GM12878 (cell line): ENCODE measurements around the gene STARD3.

Source experiments
- CHD2 ChIP-seq: IDR thresholded peaks from 2 replicates; pipeline ENCODE4 v1.6.1; 2011; ENCODE audit warnings: low read depth, low read length, improper control_type of control experiment, borderline replicate concordance
- EGR1 ChIP-seq, 2 experiments: IDR thresholded peaks; 1 replicate in 1 of 2; 2 replicates in 1 of 2; pipeline ENCODE4 v1.6.1; 2011 to 2012; ENCODE audit warnings: low read depth in 2 of 2, low read length in 2 of 2, borderline replicate concordance in 1 of 2, mild to moderate bottlenecking in 1 of 2, moderate library complexity in 1 of 2
- HCFC1 ChIP-seq: fragments of 150-350 bp; IDR thresholded peaks from 2 replicates; pipeline ENCODE4 v1.6.1; 2014; ENCODE audit warnings: low read length
- MXI1 ChIP-seq: fragments of 150-350 bp; IDR thresholded peaks from 2 replicates; pipeline ENCODE4 v1.6.1; 2011; ENCODE audit warnings: low read depth, mild to moderate bottlenecking, inconsistent platforms, low read length, improper control_type of control experiment
- NFXL1 ChIP-seq: fragments of 450-650 bp; IDR thresholded peaks from 2 replicates; pipeline ENCODE4 v1.6.1; 2017; ENCODE audit warnings: antibody characterized with exemption, mild to moderate bottlenecking, borderline replicate concordance
- SREBF2 ChIP-seq: IDR thresholded peaks from 2 replicates; pipeline ENCODE4 v1.6.1; 2012; ENCODE audit warnings: mild to moderate bottlenecking, low read length
- TF ChIP-seq, protein P1 (sequence below), 3 experiments: IDR thresholded peaks in 2 of 3; conservative IDR thresholded peaks in 1 of 3; 2 replicates each; pipeline ENCODE4 v1.5.1; 2011; ENCODE audit warnings: low read depth in 3 of 3, low read length in 3 of 3, mild to moderate bottlenecking in 3 of 3, control low read depth in 2 of 3, moderate library complexity in 2 of 3, inconsistent platforms in 1 of 3, mixed read lengths in 1 of 3; ENCODE audit not compliant: control insufficient read depth in 2 of 3, insufficient read depth in 1 of 3; ENCODE audit errors: extremely low read depth in 1 of 3
- TF ChIP-seq, protein P2 (sequence below): IDR thresholded peaks from 2 replicates; pipeline ENCODE4 v1.6.1; 2012; ENCODE audit warnings: low read length, inconsistent platforms
- TF ChIP-seq, protein P3 (sequence below): fragments of 450-650 bp; IDR thresholded peaks from 2 replicates; pipeline ENCODE4 v1.6.1; 2016; ENCODE audit warnings: mild to moderate bottlenecking, moderate library complexity, borderline replicate concordance

DNA sequence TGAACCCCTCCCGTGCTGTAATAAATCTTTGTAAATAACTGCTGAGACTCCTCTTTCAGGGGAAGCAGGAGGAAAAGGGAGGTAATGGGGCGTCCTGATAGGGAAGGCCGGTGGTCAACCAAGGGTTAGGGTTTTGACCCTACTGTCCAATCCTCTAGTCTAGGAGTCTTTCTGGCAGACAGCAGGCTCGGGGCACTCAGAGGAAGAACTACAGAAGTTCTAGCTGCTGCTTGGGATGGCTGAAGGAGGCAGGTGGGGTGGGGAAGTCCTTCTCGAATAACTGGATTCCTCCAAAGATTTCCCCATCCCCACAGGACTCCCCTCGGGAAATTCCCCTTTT, 387 bp upstream of the STARD3 start:
- TF ChIP-seq, protein P1, sequence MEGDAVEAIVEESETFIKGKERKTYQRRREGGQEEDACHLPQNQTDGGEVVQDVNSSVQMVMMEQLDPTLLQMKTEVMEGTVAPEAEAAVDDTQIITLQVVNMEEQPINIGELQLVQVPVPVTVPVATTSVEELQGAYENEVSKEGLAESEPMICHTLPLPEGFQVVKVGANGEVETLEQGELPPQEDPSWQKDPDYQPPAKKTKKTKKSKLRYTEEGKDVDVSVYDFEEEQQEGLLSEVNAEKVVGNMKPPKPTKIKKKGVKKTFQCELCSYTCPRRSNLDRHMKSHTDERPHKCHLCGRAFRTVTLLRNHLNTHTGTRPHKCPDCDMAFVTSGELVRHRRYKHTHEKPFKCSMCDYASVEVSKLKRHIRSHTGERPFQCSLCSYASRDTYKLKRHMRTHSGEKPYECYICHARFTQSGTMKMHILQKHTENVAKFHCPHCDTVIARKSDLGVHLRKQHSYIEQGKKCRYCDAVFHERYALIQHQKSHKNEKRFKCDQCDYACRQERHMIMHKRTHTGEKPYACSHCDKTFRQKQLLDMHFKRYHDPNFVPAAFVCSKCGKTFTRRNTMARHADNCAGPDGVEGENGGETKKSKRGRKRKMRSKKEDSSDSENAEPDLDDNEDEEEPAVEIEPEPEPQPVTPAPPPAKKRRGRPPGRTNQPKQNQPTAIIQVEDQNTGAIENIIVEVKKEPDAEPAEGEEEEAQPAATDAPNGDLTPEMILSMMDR (IDR thresholded peaks at IDR 0.05 in 2 of 3, conservative IDR thresholded peaks at IDR 0.05 in 1 of 3; ENCODE audit: control insufficient read depth in 2 of 3, extremely low read depth in 1 of 3, insufficient read depth in 1 of 3, low read depth in 3 of 3, low read length in 3 of 3), result no peak
- TF ChIP-seq CHD2 (no peak), NFXL1 (no peak), MXI1 (no peak), SREBF2 (no peak), HCFC1 (no peak), EGR1 (IDR thresholded peaks at IDR 0.05; ENCODE audit: borderline replicate concordance in 1 of 2, low read depth in 2 of 2, low read length in 2 of 2) (no peak)
- TF ChIP-seq, protein P2, sequence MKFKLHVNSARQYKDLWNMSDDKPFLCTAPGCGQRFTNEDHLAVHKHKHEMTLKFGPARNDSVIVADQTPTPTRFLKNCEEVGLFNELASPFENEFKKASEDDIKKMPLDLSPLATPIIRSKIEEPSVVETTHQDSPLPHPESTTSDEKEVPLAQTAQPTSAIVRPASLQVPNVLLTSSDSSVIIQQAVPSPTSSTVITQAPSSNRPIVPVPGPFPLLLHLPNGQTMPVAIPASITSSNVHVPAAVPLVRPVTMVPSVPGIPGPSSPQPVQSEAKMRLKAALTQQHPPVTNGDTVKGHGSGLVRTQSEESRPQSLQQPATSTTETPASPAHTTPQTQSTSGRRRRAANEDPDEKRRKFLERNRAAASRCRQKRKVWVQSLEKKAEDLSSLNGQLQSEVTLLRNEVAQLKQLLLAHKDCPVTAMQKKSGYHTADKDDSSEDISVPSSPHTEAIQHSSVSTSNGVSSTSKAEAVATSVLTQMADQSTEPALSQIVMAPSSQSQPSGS, result no peak
- TF ChIP-seq, protein P3, sequence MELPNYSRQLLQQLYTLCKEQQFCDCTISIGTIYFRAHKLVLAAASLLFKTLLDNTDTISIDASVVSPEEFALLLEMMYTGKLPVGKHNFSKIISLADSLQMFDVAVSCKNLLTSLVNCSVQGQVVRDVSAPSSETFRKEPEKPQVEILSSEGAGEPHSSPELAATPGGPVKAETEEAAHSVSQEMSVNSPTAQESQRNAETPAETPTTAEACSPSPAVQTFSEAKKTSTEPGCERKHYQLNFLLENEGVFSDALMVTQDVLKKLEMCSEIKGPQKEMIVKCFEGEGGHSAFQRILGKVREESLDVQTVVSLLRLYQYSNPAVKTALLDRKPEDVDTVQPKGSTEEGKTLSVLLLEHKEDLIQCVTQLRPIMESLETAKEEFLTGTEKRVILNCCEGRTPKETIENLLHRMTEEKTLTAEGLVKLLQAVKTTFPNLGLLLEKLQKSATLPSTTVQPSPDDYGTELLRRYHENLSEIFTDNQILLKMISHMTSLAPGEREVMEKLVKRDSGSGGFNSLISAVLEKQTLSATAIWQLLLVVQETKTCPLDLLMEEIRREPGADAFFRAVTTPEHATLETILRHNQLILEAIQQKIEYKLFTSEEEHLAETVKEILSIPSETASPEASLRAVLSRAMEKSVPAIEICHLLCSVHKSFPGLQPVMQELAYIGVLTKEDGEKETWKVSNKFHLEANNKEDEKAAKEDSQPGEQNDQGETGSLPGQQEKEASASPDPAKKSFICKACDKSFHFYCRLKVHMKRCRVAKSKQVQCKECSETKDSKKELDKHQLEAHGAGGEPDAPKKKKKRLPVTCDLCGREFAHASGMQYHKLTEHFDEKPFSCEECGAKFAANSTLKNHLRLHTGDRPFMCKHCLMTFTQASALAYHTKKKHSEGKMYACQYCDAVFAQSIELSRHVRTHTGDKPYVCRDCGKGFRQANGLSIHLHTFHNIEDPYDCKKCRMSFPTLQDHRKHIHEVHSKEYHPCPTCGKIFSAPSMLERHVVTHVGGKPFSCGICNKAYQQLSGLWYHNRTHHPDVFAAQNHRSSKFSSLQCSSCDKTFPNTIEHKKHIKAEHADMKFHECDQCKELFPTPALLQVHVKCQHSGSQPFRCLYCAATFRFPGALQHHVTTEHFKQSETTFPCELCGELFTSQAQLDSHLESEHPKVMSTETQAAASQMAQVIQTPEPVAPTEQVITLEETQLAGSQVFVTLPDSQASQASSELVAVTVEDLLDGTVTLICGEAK, result no peak
